Measurements from ENCODE around the gene CYP27B1.
A peak's percentile ranks its signal among the peaks of the same experiment; 100 is the strongest.

The CYP27B1 gene

DNA sequence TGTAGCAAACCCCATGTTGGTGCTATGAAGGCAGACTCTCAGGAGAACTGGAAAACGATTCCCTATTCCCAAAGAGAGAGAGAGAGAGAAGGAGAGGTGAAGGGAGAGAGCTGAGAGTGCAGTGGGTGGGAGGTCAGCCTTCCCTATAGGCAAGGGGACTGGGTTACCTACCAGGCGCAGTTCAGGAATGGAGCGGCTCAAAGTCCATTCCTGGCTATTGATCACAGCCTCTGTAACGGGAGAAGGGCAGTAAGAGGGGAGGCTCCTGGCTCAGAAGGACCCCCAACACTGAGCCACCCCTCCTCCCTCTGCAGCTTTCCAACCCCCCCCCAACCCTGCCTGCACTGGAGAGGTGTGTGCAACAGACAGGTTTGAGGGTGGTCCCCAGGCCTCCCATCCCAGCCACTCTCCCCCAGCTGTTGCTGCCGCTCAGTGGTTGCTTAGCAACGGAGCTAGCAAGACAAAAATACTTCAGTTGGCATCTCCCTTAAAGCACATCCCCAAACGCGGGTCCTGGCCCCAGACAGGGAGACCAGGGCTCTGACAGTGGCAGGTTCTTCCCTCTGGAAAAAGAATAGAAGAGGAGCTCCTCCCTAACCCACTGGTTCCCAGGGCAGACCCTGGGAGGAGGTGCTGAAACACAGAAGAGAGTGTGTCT is 31.6 kb downstream of the CYP27B1 start:
- DNase-seq (ENCODE audit: low read depth), result no peak

DNA sequence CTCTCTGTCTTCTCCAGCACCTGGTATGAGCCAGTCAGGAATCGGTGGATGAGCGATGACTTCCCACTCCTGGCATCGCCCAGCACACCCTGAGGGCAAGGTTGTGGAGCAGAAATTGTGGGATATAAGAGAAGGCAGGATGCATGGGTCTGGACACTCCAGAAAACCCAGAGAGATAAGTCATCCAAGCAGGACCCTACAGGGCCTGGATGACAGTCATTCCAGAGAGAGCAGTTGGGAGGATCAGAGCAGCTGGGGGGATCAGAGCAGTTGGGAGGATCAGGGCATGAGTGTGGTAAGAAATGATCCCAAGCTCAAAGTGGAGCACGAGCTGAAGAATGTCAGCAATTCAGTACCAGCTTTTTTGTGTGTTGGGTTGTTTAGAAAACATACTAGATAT is 32.3 kb downstream of the CYP27B1 start:
- DNase-seq (ENCODE audit: low read depth), result no peak

GRCh38 chr12:57733928-57734327 is 33.0 kb downstream of the CYP27B1 start:
- no peak for DNase-seq (ENCODE audit: low read depth)

DNA sequence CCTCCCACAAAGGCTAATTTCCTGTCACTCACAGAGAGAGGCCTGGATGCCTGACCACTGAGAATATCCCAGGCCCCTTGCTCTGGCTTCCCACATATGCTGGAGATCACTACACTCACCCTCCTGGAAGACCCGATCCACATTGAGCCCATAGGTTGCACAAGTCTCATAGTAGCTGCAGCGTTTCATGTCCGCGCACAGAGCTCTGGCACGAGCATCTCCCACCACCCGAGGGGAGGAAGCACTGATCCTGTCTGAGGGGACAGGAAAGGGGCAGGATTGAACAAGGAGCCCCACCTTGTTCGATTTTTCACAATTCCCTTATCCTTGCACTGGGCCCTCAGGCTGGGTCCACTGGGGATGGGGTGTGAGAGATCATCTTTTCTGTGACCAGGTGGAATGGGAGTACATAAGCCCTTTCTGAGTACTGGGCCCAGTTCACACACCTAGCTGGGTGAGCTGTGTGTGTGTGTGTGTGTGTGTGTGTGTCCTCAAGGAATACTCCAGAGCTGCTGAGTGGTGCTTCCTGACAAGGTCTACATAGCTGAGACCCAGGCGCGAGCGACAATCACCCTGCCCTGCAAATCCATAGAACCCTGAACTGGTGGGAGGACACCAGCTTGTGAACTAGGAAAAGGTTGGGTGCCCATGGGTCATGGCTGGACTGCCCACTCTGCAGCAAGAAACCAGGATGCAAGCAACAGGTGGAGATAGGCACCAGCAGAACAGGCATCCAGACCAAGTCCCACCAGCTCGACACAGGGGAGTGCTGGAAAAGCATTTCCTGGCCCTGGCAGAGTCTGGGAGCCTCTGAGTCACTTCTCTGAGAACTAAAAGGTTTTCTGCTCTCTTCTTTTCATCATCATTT is 33.9 kb downstream of the CYP27B1 start:
- no peak for DNase-seq (ENCODE audit: low read depth)

DNA sequence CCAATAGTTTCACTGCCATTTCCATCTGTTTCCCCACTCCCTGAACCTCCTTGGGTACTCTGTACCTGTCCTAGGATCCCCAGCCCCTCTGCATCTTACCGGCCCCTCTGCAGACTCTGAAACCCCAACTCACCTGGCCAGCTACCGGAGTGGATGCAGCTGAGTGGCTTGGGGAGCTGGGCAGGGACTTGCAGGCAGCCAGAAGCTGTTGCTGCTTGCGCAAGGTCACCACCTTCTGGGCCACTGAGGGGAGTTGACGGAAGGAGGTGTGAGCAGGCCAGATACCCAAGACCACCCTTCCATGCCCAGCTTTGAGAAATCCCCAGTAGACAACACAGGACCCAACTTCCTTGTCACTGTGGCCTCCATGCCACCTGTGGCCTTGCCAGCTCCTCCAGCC is 34.6 kb downstream of the CYP27B1 start:
- no peak for DNase-seq (ENCODE audit: low read depth)

GRCh38 chr12:57731411-57732080 is 35.3 kb downstream of the CYP27B1 start:
- DNase-seq (ENCODE audit: low read depth), result no peak

- no peak for DNase-seq (ENCODE audit: low read depth)
Measured at GRCh38 chr12:57730336-57731067, 36.4 kb downstream of the CYP27B1 start.

DNA sequence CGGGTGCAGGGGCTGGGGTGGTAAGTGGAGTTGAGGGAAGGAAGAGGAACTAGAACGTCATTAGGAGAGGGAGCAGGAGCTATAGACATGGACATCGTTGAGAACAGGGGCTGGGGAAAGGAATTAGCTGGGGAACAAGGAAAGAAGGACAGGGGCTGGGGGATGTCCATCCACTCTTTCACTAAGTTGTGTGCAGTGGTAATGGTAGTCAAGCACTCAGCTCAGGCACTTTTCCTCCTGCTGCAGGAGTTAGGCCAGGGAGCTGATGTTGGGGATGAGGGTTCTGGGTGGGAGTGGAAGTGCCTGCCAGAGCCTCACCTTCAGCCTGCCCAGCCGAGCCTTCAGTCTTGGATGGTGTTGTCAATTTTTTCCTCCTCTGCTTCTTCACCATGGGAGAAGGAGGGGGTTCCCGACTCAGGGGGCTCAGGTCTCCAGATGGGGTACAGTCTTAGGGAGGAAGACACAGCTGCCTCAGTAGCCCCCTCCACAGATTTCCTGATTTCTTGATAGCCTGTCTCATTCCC is 37.5 kb downstream of the CYP27B1 start:
- DNase-seq (ENCODE audit: low read depth), result no peak

DNA sequence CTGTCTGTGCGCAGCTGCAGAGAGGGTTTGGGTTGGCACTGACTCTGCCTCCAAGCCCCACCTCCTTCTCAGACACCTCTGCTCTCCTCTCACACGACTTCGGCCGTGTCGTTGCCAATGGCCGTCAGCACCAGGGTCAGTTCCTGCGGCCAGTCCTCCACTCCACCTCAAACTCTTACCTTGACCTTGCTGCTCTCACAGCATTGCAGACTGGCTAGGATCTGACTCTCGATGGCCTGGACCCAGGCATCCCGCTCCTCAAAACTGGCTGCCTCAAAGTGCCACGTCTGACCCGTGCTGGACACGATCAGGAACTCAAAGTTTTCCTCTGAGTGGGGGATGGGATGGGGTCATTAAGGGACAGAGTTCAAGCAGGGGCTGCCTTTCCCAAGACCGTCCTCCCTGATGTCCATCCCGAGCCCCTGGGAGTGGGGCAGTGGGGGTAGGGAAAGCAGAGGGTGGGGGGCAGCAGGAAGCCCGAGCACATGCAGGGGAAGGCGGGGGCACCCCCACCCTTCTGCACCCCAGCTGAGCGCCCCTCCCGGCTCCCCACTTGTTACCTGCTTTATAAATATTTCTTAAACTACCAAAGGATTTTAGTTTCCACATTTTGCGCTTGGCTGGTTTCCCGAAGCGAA is 39.0 kb downstream of the CYP27B1 start:
- DNase-seq (ENCODE audit: low read depth), result no peak

DNA sequence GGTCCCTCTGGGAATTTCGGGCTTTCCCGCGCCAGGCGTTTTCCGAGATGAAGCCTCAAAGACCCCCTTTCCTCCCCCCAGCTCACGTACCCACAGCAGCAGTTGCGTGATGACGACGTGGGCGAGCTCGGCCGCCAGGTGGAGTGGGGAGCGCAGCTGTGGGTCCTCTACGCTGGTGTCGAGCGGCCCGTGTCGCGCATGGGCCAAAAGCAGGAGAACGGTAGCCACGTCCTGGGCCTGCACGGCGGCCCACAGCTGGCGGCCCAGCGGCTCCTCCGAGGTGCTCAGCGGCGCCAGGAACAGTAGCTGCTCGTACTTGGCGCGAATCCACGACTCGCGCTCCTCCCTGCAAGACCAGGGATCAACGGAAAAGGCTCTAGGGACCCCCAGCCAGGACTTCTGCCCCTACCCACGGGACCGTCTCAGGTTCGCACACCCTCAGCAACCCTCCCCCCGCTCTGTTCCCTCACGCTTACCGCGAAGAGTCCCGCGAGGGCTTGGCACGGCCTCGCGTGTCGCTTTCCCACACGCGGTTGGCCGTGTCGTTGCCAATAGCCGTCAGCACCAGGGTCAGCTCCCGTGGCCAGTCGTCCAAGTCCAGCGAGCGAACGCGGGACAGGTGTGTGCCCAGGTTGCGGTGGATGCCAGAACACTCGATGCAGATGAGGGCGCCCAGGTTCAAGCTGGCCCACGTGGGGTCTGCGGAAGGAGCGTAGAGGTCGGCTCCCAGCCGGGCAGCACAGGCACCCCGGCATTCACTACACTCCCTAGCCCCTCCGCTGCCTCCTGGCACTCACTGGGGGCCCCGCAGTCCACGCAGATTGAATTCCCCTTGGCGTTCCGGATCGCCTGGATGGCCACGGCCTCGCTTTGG is 39.8 kb downstream of the CYP27B1 start:
- DNase-seq (ENCODE audit: low read depth), result no peak

- peak; percentile 68 for DNase-seq (ENCODE audit: low read depth)
Measured at GRCh38 chr12:57726151-57726883, 40.6 kb downstream of the CYP27B1 start.

DNA sequence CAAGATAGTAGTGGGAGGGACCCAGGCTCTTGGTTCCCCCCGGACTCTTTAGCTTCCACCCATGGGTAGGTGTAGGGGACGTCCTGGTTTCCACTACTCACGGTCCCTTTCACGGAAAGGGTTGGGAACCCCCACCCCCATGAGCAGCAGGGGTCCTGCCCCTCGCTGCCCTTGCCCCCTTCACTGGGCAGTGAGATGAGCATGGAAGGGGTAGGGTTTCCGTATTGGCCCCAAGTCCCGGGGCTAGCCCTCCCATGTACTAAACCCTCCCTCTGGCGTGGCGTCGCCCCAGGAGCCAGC is 41.1 kb downstream of the CYP27B1 start:
- no peak for DNase-seq (ENCODE audit: low read depth)

DNA sequence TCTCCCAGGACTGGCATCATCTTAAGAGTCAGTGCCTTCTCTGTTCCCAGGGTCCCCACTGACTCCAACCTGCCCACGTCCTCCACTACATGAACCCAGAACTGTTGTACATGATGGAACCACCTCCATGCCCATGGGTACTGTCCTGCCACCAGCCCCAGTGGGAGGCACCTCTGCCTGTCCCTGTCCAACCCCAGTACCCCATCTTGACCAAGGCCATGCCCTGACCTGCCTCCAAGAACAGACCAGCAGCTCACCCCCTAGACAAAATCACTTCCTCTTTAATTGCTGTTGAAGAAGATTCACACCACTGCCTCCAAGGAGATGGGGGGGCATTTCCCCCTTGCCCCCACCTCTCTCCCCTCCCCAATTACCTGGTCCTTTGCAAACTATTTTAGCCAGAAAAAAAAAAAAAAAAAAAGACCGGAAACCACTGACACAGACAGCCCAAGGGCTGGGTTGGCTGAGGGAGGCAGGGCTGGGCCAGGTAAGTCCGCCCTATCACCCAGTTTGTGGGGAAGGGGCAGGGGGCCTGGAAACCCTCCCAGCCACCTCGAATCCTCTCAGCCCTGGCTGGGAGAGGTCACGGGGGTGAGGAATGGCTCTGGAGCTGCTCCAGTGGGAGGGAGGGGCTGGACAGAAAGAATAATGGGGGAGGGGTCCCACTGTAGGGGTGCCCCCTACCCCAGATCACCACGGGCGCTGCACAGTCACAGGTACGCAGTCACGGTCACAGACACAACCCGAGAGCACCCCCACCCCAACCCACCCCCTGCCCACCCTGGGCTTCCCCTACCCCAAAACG is 41.7 kb downstream of the CYP27B1 start:
- DNase-seq (ENCODE audit: low read depth), result no peak

DNA sequence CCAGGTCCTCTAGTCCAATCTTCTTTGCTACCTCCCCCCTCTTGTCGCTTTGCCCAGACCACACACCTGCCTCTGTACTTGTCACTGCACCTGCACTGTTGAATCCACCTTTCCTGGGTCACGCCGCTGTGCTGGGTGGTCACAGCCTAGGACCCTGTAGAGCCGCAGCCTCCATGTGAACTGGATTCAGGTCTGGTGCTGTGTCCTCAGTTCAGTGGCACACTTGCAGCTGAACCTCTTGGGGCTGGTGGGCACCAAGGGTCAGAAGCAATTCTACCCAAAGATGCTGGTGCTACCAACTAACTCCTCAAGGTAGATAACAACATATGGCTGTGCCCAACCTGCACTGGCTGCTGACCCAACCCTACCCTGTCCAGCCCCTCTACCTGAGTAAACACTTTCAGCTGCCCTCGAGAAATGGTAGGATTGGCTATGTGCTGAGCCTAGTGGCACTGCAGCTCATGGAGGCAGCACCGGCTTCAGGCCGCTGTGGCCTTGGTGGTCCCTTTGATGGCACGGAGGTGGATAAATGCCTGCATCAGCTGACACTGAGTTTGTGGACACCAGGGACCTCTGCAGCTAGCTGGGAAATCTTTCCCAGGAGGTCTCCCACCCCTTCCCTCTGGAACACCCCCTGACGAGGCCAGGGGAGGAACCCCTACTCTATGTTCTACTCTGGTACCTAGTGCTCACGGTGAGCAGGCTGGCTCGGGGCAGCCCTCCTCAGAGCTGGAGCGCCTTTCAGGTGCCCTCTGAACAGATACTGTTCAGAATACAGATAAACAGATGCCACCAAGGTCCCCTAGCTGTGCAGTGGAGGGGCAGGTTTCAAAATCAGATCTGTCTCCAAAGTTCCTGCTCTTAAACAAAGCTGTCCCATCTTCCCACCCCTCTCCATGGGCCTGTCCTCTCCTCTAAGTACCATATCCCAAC is 42.6 kb downstream of the CYP27B1 start:
- no peak for DNase-seq (ENCODE audit: low read depth)

GRCh38 chr12:57723630-57723962 is 43.3 kb downstream of the CYP27B1 start:
- DNase-seq (ENCODE audit: low read depth), result no peak

DNA sequence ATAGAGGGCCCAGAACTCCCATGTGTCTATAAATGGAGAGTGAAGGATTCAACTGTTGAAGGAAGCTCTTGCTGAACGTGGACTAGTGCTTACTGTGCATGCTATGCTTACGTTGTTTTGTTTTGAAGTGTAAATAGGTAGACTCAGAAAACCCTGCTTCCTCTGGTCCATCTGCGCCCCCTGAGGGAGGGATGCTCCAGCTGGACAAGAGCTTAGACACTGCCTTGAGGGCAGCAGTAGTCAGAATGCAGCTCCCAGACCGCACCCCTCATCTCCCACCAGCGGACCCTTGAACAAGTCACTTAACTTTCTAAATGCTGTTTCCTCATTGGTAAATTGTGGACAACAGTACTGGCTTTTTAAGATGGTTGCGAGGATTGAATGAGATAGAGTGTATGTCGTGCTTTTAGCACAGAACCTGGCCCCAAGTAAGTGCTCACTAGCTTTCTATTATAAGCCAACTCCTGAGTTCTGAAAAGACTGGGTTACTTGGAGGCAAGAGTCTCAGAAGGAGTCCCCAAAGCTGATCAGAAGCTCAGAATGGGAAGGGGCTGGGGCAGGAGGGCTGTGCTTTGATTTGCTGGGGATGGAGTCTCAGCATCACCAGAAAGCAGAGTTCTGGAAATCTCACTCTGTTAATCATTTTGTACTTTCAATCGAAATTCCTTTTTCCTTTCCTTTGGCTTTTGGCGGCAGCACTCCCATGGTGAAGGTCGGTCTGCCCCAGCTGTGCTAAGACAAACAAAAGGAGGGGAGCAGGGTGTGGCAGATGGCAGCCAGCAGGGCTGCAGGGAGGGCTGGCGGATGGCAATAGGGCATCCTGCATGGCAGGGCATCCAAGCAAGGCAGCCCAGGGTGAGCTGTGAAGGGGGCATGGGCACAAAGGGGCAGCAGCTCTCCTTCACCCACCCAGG is 43.9 kb downstream of the CYP27B1 start:
- DNase-seq (ENCODE audit: low read depth), result no peak

Measured in HS-5 (cell line).